Breast epithelium (tissue), 3 donors: ENCODE results near the gene DNAJB4.
A peak's percentile ranks its signal among the peaks of the same experiment; 100 is the strongest.

Source experiments
- POLR2A ChIP-seq: fragments of 450-650 bp; IDR thresholded peaks from one replicate; pipeline ENCODE4 v1.6.1; 2016; ENCODE audit warnings: antibody characterized with exemption, mild to moderate bottlenecking, moderate library complexity
- POLR2AphosphoS5 ChIP-seq, 3 donors: sonication (generic); formaldehyde crosslinking; IDR thresholded peaks; one replicate each; pipeline ENCODE4 v1.6.1; 2017; ENCODE audit warnings: antibody characterized with exemption in 3 of 3
- TF ChIP-seq, protein P1 (sequence below), 3 donors: fragments of 450-650 bp; IDR thresholded peaks; one replicate each; pipeline ENCODE4 v1.5.1; 2016 to 2017; ENCODE audit warnings: antibody characterized with exemption in 3 of 3, mild to moderate bottlenecking in 3 of 3, moderate library complexity in 3 of 3

DNA sequence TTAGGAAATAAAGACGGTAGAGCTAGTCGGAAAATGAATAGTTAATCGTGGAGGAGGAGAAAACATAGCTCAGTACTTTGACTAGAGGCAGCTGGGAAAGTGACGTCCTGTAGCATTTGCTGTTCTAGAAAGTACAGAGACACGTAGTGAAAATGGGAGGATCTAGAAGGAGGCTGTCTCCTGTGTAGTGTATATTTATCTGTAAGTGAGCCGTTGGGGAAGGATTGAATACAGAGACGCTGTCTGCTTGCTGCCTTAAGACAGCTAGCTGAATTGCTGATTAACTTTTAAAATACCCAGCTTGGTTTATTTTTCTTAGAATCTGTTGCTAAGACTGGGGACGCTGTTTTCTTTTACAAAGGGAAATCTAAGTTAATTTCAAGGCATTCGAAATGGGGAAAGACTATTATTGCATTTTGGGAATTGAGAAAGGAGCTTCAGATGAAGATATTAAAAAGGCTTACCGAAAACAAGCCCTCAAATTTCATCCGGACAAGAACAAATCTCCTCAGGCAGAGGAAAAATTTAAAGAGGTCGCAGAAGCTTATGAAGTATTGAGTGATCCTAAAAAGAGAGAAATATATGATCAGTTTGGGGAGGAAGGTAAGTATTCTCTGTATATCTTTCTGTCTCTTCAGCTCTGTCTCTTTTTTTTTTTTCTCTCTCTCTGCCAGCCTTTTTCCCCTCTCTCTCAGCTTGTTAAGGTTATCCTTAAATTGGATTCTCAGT, at the start of gene DNAJB4:
- TF ChIP-seq, protein P1, sequence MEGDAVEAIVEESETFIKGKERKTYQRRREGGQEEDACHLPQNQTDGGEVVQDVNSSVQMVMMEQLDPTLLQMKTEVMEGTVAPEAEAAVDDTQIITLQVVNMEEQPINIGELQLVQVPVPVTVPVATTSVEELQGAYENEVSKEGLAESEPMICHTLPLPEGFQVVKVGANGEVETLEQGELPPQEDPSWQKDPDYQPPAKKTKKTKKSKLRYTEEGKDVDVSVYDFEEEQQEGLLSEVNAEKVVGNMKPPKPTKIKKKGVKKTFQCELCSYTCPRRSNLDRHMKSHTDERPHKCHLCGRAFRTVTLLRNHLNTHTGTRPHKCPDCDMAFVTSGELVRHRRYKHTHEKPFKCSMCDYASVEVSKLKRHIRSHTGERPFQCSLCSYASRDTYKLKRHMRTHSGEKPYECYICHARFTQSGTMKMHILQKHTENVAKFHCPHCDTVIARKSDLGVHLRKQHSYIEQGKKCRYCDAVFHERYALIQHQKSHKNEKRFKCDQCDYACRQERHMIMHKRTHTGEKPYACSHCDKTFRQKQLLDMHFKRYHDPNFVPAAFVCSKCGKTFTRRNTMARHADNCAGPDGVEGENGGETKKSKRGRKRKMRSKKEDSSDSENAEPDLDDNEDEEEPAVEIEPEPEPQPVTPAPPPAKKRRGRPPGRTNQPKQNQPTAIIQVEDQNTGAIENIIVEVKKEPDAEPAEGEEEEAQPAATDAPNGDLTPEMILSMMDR (IDR thresholded peaks at IDR 0.05): peak in 1 of 3 donors; percentile 25
- peak; percentile 85 for TF ChIP-seq POLR2A
- peak in 2 of 3 donors; percentile 81 to 94 for TF ChIP-seq POLR2AphosphoS5 (IDR thresholded peaks at IDR 0.05)
